ENCODE measurements around the gene CPNE7.
"Not testable (repeated sequence)": the region's sequence is repeated elsewhere in the genome, so short reads cannot be mapped to it uniquely, and the experiment has no call there.

Gene CPNE7

DNA sequence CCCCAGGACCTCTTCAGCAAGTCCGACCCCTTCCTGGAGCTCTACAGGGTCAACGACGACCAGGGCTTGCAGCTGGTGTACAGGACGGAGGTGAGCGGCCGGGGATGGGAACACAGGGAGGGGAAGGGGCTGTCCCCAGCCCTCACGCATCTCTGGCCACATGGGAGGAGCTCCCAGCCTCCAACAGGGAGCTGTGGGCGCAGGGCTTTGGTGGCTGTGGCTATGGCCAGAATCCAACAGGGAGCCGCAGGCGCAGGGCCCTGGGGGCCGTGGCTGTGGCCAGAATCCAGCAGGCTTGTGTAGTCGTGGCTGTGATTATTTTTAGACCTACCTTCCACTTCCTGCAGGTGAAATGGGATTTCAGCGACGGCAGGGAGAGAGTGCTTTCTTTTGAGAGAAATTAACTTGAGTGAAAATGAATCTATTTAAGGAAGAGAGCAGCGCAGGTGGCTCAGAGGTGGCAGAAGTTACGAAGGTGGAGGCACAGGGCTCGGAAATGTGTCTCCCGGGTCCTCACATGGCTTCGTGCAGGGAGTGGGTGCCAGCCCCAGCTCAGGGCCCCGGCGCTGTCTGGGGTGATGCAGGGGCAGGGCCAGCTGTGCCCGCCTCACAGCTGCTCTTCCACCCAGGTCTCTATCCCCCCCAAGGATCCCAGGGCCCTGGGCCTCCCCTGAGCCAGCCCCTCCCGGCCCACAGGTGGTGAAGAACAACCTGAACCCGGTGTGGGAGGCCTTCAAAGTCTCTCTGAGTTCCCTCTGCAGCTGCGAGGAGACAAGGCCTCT lies 9.4 kb downstream of the CPNE7 start:
- DNase-seq: no peak

DNA sequence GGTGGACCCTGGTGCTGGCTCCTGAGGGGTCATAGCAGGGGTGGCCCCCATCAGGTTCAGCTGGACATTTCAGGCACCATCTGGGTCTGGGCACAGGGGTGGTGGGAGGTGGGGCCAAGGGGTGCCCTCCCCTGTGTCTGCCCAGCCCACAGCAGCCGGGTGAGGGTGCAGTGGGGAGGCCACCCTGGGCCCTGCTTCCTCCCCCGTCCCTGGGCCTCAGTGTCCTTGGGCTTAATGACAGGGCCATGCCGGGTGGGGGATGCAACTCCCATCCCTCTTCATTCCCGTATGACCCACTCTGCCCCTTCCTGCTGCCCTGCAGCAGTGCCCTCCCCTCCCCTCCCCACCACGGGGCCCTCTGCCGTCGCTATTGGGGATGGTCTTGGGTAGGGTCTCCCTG lies 10.7 kb downstream of the CPNE7 start:
- no peak for DNase-seq

DNA sequence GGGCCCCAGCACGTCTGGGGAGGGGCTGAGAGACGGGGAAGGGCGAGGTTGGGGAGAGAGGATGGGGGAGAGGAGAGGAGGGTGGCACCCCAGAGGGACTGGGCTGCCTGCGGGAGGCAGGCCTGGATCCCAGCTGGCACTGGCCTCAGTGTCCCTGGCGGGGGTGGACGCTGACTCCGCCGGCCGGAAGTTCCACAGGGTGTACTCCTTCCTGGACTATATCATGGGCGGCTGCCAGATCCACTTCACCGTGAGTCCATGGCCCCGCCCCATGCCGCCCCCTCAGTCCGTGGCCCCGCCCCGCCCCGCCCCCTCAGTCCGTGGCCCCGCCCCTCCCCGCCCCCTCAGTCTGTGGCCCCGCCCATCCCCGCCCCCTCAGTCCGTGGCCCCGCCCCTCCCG lies 11.3 kb downstream of the CPNE7 start:
- no peak for DNase-seq

DNA sequence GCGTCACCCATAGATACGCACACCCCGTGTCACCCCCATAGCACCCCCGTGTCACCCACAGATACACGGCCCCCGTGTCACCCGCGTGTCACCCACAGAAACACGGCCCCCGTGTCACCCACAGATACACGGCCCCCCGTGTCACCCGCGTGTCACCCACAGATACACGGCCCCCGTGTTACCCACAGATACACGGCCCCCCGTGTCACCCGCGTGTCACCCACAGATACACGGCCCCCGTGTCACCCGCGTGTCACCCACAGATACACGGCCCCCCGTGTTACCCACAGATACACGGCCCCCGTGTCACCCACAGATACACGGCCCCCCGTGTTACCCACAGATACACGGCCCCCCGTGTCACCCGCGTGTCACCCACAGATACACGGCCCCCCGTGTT lies 12.1 kb downstream of the CPNE7 start:
- DNase-seq: not testable (repeated sequence)

DNA sequence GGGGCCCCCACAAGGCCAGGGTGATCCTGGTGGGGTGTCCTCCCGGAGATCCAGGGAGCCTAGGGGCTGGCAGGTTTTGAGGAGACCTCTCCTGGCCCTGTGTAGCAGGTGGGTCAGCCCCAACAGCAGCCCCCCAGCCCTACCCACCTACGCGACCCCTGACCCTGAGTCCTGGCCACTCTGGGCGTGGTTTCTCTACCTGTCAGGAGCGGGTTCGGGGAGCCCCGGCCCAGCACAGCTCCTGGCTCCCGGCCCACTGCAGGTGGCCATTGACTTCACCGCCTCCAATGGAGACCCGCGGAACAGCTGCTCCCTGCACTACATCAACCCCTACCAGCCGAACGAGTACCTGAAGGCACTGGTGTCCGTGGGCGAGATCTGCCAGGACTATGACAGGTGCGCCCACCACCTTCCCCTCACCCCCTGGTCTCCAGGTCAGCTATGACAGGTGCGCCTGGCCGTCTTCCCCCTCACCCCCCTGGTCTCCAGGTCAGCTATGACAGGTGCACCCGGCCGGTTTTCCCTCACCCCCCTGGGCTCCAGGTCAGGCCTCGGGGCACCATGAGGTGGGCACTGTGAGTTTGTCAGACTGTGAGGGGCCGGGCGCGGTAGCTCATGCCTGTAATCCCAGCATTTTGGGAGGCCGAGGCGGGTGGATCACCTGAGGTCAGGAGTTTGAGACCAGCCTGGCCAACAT lies 13.0 kb downstream of the CPNE7 start:
- no peak for DNase-seq

DNA sequence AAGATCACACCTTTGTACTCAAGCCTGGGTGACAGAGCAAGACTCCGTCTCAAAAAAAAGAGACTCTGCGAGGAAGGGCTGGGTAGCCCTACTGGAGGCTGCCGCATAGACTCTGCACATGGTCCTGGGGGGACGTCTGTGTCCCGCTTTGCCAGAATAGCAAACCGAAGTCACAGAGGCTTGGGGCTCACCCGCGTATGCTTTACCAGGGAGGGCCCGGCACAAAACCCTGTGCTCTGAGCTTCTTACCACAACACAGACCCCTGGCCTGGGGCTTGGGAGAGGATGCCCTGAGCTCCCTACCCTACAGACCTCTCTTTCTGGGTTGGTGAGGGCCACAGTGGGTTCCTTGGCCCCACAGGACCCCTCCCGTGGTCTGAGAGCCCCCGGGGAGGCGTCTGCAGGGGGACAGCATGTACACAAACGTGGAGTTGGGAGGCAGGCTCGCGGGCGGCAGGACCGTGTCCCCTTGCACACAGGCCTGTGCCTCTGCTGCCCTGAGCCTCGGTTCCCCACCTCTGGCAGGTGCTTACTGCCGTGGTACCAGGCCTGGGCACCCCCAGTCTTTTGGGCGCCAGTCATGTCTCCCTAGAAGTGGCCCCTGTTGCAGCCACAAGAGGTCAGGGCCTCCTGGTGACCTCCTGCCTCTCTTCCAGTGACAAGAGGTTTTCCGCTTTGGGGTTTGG lies 13.8 kb downstream of the CPNE7 start:
- no peak for DNase-seq

DNA sequence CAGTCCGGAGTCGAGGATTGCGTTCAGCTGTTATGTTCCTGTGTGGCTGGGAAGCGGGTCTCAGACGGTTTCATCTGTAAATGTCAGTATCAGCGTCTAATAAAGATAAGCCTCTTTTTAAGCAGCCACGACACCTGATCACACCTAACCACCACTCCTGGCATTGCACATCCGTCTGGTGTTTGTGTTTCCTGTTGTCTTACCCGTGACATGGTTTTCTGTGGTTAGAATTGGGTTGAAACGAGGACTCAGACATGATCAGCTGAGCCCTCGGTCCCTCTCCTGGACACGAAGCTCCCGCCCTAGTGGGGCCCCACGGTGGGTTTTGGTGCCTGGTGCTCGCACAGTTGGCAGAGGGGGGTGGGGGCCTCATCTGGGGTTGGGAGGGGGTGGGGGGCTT lies 18.3 kb downstream of the CPNE7 start:
- no peak for DNase-seq

DNA sequence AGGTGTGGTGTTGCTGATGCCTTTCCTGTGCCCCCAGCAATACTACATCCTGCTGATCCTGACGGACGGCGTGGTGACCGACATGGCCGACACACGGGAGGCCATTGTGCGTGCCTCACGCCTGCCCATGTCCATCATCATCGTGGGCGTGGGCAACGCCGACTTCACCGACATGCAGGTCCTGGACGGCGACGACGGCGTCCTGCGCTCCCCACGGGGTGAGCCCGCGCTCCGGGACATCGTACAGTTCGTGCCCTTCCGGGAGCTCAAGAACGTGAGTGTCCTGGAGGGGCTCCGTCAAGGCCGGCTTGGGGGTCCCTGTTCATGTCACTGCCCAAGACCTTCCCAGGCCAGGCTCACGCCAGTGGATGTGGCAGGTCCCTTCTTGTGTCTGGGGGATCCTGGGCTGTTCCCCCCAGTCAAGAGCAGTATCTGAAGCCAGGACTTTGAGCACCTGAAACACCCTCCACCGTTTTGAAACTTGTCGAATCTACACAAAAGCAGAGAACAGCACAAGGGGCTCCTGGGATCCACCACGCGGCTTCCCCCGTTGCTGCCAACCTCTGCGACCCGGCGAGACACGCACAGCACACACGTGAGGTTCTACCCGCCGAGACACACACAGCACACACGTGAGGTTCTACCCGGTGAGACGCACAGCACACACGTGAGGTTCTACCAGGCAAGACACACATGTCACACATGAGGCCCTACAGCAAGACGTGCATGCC lies 19.9 kb downstream of the CPNE7 start:
- DNase-seq: no peak

DNA sequence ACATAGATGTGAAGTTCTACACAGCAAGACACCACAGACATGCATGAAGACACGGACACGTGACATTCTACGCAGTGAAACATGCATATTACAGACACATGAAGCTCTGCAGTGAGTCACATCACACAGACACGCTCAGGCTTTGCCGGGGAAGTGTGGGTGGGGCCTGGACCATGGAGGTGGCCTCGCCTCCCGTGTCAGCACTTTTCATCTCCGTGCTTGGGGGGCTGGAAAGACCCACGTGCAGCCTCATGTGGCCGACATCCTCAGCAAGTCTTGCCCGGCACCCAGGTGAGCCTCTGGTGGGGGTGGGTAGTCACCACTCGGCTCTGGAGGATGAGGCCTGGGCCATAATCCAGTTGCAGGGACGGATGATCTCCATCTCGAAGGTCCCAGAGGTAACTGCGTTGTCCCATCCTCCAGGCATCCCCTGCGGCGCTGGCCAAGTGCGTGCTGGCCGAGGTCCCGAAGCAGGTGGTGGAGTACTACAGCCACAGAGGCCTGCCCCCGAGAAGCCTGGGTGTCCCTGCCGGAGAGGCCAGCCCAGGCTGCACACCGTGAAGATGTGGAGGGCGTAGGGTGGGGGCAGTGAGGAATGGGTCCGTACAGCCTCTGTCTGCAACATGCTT lies 20.6 kb downstream of the CPNE7 start:
- no peak for DNase-seq

DNA sequence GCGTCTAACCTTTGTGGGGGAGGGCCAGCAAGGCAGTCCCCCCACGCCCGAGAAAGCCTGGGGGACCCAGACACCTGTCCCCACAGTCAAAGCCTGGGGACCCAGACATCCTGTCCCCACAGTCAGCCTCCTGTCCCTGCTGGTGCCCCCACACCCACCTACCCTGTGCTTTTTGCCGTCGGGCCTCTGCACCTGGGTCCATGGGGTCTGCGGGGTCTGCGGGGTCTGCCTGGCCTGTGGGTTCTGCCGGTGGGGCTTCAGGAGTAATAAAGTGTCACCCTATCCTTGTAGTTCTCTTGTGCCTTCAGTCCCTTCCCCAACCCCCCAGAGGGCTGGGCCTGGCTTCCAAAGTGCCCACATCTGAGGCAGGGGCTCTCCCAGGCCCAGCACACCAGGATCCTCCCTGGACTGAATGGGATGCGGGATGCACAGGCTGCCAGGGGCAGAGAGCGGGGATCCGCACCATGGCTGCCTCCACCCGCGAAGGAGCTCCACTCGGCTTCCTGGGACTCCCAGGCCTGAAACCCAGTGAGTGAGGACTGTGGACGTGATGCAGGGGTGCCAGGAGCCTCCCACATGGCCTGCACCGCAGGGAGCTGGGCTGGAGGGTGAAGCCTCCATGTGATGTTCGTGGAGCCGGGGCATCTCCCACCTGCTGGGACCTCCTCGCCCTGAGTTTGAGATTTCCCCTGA lies 21.5 kb downstream of the CPNE7 start:
- no peak for DNase-seq

DNA sequence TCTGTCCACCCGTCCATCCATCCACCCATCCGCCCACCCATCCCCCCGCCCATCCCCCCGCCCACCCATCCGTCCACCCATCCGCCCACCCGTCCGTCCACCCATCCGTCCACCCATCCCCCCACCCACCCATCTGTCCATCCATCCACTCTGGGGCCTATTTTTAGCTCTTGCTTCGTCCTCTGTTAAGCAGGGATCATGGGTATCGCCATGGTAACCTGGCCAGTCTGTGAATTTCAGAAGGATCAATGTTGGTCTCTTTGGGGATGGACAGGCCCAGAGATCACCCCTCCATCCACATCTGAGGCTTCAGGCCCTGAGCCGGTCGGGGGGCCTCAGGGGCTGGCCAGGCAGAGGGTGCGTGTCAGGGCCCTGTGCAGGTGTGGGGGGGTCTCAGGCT lies 22.6 kb downstream of the CPNE7 start:
- DNase-seq: peak in 1 of 2 donors; percentile 22

DNA sequence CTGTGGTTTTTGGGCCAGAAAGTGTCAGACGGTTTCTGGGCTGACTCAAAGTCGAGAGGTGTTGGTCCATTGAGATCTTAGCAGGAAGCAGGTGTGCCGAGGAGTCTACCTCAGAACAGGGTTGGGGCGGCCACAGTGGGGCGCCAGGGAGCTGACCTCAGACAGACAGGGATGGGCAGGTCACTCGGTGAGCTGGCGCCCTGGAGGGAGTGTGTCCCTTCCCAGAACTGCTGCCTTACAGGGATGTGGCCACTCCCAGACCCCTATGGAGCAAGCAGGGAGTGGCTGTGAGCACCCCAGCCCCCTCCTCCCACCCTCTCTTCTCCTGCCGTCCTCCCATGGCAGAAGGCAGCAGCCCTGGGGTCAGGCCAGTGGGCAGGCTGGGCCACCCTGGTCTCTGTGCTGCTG lies 23.9 kb downstream of the CPNE7 start:
- no peak for DNase-seq

DNA sequence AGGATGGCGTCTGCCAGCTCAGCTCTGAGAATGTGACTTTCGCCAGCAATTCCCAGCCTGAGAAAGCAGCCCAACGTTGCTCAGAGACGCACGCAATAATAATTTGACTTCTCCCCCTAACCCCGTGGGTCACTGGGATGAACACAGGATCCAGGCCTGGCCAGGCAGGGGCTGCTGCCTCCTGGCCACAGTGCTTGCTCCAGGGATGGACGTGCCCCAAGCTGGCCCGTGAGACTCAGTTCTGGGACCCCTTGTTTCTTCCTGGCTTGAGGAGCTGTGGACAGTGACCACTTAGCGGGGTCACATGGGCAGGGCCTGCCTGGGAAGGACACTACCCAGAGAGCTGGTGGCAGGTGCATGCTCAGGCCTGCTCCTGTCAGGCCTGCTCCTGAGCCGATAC lies 24.3 kb downstream of the CPNE7 start:
- DNase-seq: no peak

DNA sequence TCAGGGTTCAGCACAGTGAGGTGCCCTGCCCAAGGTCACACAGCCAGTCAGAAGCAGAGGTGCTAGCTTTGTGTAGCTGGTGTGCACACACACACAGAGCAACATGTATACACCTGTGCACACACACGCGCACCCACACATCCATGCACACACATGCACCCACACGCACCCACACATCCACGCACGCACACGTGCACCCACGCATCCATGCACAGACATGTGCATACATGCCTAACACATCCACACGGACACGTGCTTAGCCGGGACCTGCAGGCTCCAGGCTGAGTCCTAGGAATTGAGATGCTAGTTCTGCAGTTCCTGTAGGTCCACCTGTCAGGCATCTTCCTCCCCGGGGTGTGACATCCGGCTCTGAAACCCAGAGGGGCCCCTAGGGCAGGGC lies 24.9 kb downstream of the CPNE7 start:
- DNase-seq: no peak

DNA sequence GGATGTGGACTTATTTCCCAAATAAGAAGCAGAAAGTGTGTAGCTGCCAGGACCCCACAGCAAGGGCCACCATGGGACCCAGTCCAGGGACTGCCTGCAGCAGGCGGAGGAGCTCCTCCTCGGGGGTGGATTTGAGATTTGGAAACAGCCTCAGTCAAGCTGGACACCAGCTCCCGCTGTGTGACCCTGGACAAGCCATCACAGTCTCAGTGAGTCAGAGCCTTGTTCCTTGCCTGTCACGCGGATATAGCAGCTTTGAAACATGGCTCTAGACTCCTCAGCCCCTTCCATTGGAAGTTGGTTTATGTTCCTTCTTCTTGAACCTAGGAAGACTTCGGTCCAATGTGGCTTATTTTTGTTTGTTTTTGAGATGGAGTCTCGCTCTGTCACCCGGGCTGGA lies 25.4 kb downstream of the CPNE7 start:
- peak in 1 of 2 donors; percentile 31 for DNase-seq

DNA sequence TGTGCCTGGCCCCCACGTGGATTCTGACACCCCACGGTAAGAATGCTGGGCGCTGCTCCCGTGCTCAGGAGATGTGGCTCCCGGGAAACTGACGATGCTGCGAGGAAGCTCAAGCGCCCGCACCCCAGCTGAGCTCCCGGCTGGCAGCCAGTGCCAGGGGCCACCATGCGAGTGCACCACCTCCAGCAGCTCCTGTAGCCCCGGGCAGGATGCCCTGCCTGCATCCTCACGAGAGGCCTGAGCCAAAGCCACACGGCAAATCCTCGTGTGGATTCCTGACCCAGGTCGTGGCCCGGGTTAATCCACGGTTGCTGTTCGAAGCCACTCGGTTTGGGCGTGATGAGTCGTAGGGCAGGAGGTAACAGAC lies 26.3 kb downstream of the CPNE7 start:
- DNase-seq: no peak

DNA sequence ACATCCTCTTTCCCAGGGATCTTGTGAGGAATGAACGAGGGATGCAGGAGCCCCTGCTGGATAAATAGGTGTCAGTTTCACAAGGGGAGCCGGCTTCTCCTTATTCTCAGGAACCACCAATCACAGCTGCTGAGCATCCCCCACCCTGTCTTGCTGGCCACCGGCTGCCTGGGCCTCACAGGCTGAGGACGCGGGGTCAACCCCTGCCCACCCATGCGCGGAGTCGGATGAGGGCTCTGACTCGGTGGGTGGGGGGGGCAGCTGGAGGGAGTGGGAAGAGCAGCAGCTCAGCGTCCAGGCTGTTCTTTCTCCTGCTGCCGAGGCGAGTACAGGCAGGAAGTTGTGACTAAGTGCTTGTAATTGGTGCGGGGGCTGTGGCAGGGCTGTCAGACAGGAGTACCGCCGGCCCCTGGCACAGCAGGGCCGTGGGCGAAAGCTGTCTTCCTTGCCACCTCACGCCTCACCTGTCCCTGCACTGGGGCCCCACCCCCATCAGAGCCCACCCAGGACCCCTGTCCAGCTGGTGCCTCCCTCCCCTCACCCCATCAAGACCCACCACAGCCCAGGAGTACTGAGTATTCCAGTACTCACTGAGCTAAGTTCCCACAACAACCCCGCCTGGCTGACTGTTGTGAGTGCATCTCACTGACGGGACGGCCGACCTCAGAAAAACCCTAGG lies 26.9 kb downstream of the CPNE7 start:
- DNase-seq: peak; percentile 67 to 71

DNA sequence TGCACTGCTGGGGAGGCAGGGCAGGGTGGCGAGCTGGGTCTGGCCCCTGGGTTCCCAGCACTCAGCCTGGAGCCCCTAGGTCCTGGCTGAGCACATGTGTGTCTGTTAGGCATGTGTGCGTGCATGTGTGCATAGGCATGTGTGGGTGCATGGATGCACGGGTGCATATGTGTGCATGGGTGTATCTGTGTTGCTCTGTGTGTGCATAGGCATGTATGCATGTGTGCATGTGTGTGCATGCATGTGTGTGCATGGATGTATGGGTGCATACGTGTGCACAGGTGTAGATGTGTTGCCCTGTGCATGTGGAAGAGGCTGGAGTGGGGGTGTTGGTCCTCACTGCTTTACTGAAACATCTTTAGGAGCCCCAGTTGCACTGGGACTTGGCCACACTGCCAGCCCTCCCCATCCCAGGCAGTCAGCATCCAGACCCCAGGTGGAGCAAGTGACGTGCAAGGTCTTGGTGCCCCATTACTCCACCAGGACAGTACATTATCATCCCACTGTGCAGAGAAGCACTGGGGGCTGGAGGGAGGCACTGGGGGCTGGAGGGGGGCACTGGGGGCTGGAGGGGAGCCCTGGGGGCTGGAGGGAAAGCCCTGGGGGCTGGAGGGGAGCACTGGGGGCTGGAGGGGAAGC lies 27.5 kb downstream of the CPNE7 start:
- DNase-seq: no peak

DNA sequence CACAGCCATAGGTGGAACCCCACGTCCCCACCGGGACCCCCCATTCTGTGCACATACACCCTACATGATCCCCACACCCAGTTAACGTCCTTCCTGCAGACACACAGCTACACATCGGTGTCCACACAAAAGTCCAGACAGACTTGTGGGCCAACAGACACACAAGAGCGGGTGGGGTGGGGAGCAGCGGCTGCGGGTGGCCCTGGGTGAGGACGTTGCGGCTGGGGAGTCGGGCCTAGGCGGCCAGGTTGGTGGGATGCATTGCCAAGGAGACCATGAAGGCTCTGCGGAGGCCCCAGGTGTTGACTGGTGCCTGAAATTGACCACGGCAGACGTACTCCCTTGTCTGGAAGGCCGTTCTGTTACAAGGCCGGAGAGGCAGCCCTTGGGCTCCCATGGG lies 29.2 kb downstream of the CPNE7 start:
- no peak for DNase-seq

DNA sequence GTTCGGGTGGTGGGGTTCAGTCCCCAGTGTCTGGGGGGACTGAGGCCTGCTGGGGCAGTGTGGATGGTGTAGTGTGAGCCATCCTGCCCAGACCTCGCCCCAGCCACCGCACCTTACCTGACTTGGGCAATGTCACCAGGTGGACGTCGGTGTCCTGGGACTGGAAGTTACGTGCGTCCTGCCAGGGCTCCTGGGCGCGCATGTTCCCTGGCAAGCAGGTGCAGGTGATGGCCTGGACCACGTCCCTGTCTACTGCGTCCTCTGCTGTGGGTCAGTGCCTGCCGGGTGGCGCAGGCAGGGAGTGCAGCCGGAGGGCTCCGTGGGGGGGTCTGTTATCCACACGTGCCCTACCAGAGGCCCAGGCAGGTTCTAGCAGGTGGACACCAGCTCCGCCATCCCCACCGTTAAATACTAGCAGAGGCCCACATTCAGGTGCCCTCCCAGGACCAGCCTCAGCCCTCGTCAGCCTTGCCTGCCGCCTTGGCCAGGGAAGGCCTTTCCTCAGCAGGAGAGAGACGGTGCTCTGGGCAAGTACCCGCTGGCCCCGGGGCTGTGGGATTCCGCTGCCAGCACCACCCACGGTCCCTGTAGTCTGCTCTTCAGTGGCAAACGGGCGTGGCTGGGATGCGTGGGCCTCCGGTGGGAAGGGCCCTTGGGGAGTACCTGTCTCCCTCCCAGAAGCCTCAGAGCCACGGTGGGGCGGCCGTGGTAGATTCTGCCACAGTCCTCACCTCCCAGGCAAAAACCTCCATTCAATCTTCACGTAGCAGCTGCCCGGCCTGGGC lies 29.8 kb downstream of the CPNE7 start:
- no peak for DNase-seq
